GM23338 (cell line): ENCODE data around the gene RAB27B. TPM values are rescaled to one million over a fixed set of nuclear protein-coding genes. Genes with fewer than 3 reads are reported as not detected.

Experiments
- ATAC-seq: fragments of 200-7000 bp; cut with Tn5 transposase; 3 replicates; pipeline ENCODE4 v1.9.1; 2020
- DNase-seq: peaks from one replicate; pipeline ENCODE4 v3.0.0-alpha.2; 2015; ENCODE audit warnings: low spot score
- H2AFZ ChIP-seq: fragments of 200-600 bp; sonication (generic); 2 replicates; pipeline ENCODE4 v1.8.0; 2016; ENCODE audit warnings: antibody characterized with exemption, mild to moderate bottlenecking, moderate library complexity
- H3F3A ChIP-seq: fragments of 200-600 bp; sonication (generic); replicated peaks from 2 replicates; pipeline ENCODE4 v1.8.0; 2017; ENCODE audit warnings: antibody characterized with exemption, mixed run types, low read depth
- H3K27ac ChIP-seq: fragments of 200-600 bp; sonication (generic); 2 replicates; pipeline ENCODE4 v1.6.1; 2016; ENCODE audit warnings: low read depth
- H3K27me3 ChIP-seq: fragments of 200-600 bp; sonication (generic); 2 replicates; pipeline ENCODE4 v1.8.0; 2016; ENCODE audit warnings: mild to moderate bottlenecking, mixed run types, moderate library complexity; ENCODE audit not compliant: insufficient read depth
- H3K36me3 ChIP-seq: fragments of 200-600 bp; sonication (generic); 2 replicates; pipeline ENCODE4 v1.8.0; 2016; ENCODE audit warnings: mild to moderate bottlenecking; ENCODE audit not compliant: insufficient read depth
- H3K4me1 ChIP-seq: fragments of 200-600 bp; sonication (generic); 2 replicates; pipeline ENCODE4 v1.8.0; 2016; ENCODE audit warnings: mild to moderate bottlenecking, moderate library complexity; ENCODE audit not compliant: insufficient read depth
- H3K4me2 ChIP-seq: fragments of 200-600 bp; sonication (generic); 2 replicates; pipeline ENCODE4 v1.7.1; 2017; ENCODE audit warnings: mixed run types
- H3K4me3 ChIP-seq: fragments of 200-600 bp; sonication (generic); 2 replicates; pipeline ENCODE4 v1.6.1; 2016; ENCODE audit warnings: mixed run types
- H3K79me2 ChIP-seq: fragments of 200-600 bp; sonication (generic); replicated peaks from 2 replicates; pipeline ENCODE4 v1.8.0; 2017; ENCODE audit warnings: mild to moderate bottlenecking; ENCODE audit not compliant: insufficient read depth
- H3K9me2 ChIP-seq: fragments of 200-600 bp; sonication (generic); 2 replicates; pipeline ENCODE4 v1.8.0; 2017; ENCODE audit not compliant: insufficient read depth
- H4K20me1 ChIP-seq: fragments of 200-600 bp; sonication (generic); replicated peaks from 2 replicates; pipeline ENCODE4 v1.8.0; 2017; ENCODE audit warnings: mild to moderate bottlenecking; ENCODE audit not compliant: insufficient read depth
- H3K27ac Mint-ChIP-seq: 2 replicates; pipeline ENCODE4 v1.8.0; 2020; ENCODE audit warnings: inconsistent platforms, mild to moderate bottlenecking, moderate library complexity, mixed read lengths
- H3K27me3 Mint-ChIP-seq: 3 replicates; pipeline ENCODE4 v1.8.0; 2022; ENCODE audit warnings: low read depth, mild to moderate bottlenecking, moderate library complexity, mixed read lengths, inconsistent platforms; ENCODE audit not compliant: insufficient read depth, poor library complexity
- H3K36me3 Mint-ChIP-seq: 3 replicates; pipeline ENCODE4 v1.8.0; 2021; ENCODE audit warnings: low read depth, mild to moderate bottlenecking, inconsistent platforms, moderate library complexity, mixed read lengths
- H3K4me1 Mint-ChIP-seq: 3 replicates; pipeline ENCODE4 v1.8.0; 2020; ENCODE audit warnings: mild to moderate bottlenecking, inconsistent platforms, mixed read lengths
- H3K4me3 Mint-ChIP-seq: 3 replicates; pipeline ENCODE4 v1.8.0; 2021; ENCODE audit warnings: moderate library complexity, mild to moderate bottlenecking, inconsistent platforms, mixed read lengths
- H3K9me3 Mint-ChIP-seq: 3 replicates; pipeline ENCODE4 v1.8.0; 2020; ENCODE audit warnings: moderate library complexity, mild to moderate bottlenecking, inconsistent platforms, mixed read lengths
- CREB1 ChIP-seq: fragments of 250-450 bp; sonication (Bioruptor Pico); IDR thresholded peaks from 2 replicates; pipeline ENCODE4 v1.5.0; 2020; ENCODE audit warnings: low read depth, mild to moderate bottlenecking, moderate library complexity
- EZH2phosphoT487 ChIP-seq: fragments of 200-600 bp; sonication (generic); IDR thresholded peaks from one replicate; pipeline ENCODE4 v1.8.1; 2018; ENCODE audit warnings: antibody characterized with exemption; ENCODE audit not compliant: unreplicated experiment
- JUNB ChIP-seq: IDR thresholded peaks from one replicate; pipeline ENCODE4 v1.6.1; 2016; ENCODE audit warnings: antibody characterized with exemption; ENCODE audit not compliant: unreplicated experiment
- POLR2AphosphoS5 ChIP-seq: IDR thresholded peaks from 2 replicates; pipeline ENCODE4 v1.6.1; 2016; ENCODE audit warnings: antibody characterized with exemption, low read depth
- ZNF114 ChIP-seq: fragments of 250-450 bp; sonication (Bioruptor Pico); IDR thresholded peaks from 2 replicates; pipeline ENCODE4 v1.5.0; 2020; ENCODE audit warnings: mild to moderate bottlenecking, moderate library complexity
- ZNF331 ChIP-seq: fragments of 250-450 bp; sonication (Bioruptor Pico); IDR thresholded peaks from 2 replicates; pipeline ENCODE4 v1.5.0; 2020; ENCODE audit warnings: low read depth, mild to moderate bottlenecking, moderate library complexity
- polyA plus RNA-seq: library from polyadenylated mRNA; unstranded; fragments of >200 nt; fragmentation: Nextera tagmentation; extraction: Ambion mirVana; gene quantifications from 2 replicates; pipeline ENCODE4 v1.2.1, GENCODE V29; 2016
- total RNA-seq: library from RNA; depleted of rRNA; stranded (reverse); fragments of >200 nt; shearing (Covaris generic); gene quantifications from 2 replicates; pipeline ENCODE4 v1.2.3, GENCODE V29; 2014
- TF ChIP-seq, protein P1 (sequence below): IDR thresholded peaks from one replicate; pipeline ENCODE4 v1.6.1; 2018; ENCODE audit warnings: antibody characterized with exemption; ENCODE audit not compliant: unreplicated experiment
- TF ChIP-seq, protein P2 (sequence below), 2 experiments: fragments of 200-600 bp in 1 of 2; sonication (generic) in 1 of 2; conservative IDR thresholded peaks; 2 replicates each; pipeline versions ENCODE4 v1.5.1 to v1.6.1; 2016 to 2017; ENCODE audit warnings: antibody characterized with exemption in 2 of 2, low read depth in 2 of 2, mild to moderate bottlenecking in 2 of 2, moderate library complexity in 1 of 2

RAB27B gene
- total and polyA plus RNA-seq, 2 experiments from 2014 or later = 0.13 to 0.56 TPM

DNA sequence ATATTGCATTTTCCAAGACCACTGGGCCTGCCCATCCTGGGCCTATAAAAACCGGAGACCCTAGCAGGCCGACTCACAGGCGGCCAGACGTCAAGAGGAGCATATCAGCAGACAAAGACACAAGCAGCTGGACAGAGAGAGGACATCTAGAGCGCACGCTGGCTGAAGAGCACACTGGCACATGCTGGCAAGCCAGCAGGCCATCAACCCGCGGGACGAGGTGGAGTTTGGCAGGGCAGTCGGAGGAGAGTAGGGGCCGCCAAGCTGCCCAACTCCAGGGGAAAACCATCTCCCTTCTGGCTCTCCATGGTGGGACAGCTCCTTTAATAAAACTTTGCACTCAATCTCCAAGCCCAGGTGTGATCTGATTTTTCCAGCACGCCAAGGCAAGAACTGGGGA is 36.6 kb upstream of the RAB27B start:
- H2AFZ ChIP-seq = peak overlapping the region; percentile 52; the same call in 1 of the 2 replicates
- no peaks in the 10 kb centered on the region for H3K36me3 ChIP-seq
- H4K20me1 ChIP-seq = no peaks in the 10 kb centered on the region
- no peaks in the 10 kb centered on the region for H3K79me2 ChIP-seq
- Mint-ChIP-seq H3K27me3 (peaks cover 1% of the 10 kb centered on the region), H3K4me1 (no peaks in the 10 kb centered on the region), H3K4me3 (no peak overlapping the region), H3K36me3 (no peaks in the 10 kb centered on the region), H3K9me3 (no peaks in the 10 kb centered on the region), H3K27ac (no peak overlapping the region)
- no peak overlapping the region for H3K4me3 ChIP-seq
- H3K4me1 ChIP-seq = no peaks in the 10 kb centered on the region
- H3K27me3 ChIP-seq = no peaks in the 10 kb centered on the region
- H3K4me2 ChIP-seq = no peak overlapping the region
- TF ChIP-seq POLR2AphosphoS5 = no peak
- TF ChIP-seq, protein P1, sequence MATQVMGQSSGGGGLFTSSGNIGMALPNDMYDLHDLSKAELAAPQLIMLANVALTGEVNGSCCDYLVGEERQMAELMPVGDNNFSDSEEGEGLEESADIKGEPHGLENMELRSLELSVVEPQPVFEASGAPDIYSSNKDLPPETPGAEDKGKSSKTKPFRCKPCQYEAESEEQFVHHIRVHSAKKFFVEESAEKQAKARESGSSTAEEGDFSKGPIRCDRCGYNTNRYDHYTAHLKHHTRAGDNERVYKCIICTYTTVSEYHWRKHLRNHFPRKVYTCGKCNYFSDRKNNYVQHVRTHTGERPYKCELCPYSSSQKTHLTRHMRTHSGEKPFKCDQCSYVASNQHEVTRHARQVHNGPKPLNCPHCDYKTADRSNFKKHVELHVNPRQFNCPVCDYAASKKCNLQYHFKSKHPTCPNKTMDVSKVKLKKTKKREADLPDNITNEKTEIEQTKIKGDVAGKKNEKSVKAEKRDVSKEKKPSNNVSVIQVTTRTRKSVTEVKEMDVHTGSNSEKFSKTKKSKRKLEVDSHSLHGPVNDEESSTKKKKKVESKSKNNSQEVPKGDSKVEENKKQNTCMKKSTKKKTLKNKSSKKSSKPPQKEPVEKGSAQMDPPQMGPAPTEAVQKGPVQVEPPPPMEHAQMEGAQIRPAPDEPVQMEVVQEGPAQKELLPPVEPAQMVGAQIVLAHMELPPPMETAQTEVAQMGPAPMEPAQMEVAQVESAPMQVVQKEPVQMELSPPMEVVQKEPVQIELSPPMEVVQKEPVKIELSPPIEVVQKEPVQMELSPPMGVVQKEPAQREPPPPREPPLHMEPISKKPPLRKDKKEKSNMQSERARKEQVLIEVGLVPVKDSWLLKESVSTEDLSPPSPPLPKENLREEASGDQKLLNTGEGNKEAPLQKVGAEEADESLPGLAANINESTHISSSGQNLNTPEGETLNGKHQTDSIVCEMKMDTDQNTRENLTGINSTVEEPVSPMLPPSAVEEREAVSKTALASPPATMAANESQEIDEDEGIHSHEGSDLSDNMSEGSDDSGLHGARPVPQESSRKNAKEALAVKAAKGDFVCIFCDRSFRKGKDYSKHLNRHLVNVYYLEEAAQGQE = no peak
- no peak for TF ChIP-seq CREB1 (CRISPR knock-in tag)
- H3K27ac ChIP-seq = no peak overlapping the region
- ATAC-seq (no peak), DNase-seq (no peak)
- no peaks in the 10 kb centered on the region for H3K9me2 ChIP-seq
- H3F3A ChIP-seq = no peaks in the 10 kb centered on the region

DNA sequence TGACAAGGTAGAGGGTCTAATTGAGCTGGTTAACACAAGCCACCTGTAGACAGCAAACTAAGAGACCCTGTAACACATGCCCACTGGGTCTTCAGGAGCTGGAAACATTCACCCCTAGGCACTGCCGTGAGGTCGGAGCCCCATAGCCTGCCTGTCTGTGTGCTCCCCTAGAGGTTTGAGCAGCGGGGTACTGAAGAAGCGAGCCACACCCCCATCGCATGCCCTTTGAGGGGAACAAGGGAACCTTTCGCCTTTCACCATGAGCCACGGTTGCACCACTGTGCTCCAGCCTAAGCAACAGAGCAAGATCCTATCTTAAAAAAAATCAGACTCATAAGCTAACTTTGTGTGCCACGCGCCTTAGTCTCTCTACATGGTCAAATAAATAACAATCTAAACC is 36.2 kb upstream of the RAB27B start:
- Mint-ChIP-seq H3K36me3 (no peaks in the 10 kb centered on the region), H3K4me1 (no peaks in the 10 kb centered on the region), H3K27ac (no peak overlapping the region), H3K4me3 (no peak overlapping the region), H3K27me3 (peaks cover 1% of the 10 kb centered on the region), H3K9me3 (no peaks in the 10 kb centered on the region)
- DNase-seq (no peak), ATAC-seq (no peak)
- Histone ChIP-seq H3K4me3 (no peak overlapping the region), H3K9me2 (no peaks in the 10 kb centered on the region), H4K20me1 (no peaks in the 10 kb centered on the region), H3K4me1 (no peaks in the 10 kb centered on the region), H3K36me3 (no peaks in the 10 kb centered on the region), H3F3A (no peaks in the 10 kb centered on the region), H3K79me2 (no peaks in the 10 kb centered on the region), H3K4me2 (no peak overlapping the region), H2AFZ (0 out of 2 replicates have a peak overlapping the region, but pooled peaks have one; percentile 52), H3K27me3 (no peaks in the 10 kb centered on the region), H3K27ac (no peak overlapping the region)
- TF ChIP-seq CREB1 (CRISPR knock-in tag) = no peak
- TF ChIP-seq, protein P2, sequence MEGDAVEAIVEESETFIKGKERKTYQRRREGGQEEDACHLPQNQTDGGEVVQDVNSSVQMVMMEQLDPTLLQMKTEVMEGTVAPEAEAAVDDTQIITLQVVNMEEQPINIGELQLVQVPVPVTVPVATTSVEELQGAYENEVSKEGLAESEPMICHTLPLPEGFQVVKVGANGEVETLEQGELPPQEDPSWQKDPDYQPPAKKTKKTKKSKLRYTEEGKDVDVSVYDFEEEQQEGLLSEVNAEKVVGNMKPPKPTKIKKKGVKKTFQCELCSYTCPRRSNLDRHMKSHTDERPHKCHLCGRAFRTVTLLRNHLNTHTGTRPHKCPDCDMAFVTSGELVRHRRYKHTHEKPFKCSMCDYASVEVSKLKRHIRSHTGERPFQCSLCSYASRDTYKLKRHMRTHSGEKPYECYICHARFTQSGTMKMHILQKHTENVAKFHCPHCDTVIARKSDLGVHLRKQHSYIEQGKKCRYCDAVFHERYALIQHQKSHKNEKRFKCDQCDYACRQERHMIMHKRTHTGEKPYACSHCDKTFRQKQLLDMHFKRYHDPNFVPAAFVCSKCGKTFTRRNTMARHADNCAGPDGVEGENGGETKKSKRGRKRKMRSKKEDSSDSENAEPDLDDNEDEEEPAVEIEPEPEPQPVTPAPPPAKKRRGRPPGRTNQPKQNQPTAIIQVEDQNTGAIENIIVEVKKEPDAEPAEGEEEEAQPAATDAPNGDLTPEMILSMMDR (conservative IDR thresholded peaks at IDR 0.05; ENCODE audit: low read depth in 2 of 2) = no peak
- TF ChIP-seq JUNB = no peak
- TF ChIP-seq EZH2phosphoT487 = no peak
- TF ChIP-seq ZNF331 = no peak
- TF ChIP-seq ZNF114 (CRISPR knock-in tag) = no peak
